ENCODE measurements around the gene NSUN7. TPM values are rescaled to one million over a fixed set of nuclear protein-coding genes. Genes with fewer than 3 reads are reported as not detected.

Gene NSUN7
- total RNA-seq (1 to 10 TPM; 5.3 to 7.4 TPM), polyA plus RNA-seq (ENCODE audit: insufficient read length in 6 of 6) (10 to 100 TPM; 12.5 to 19.1 (median 16.4) TPM)
- long read RNA-seq, donor 1, partial matches to known transcripts = 0 of 3 reads
- long read RNA-seq, donor 1, other reads (novel, unspliced or antisense) = 0 of 3 reads
- long read RNA-seq, donor 2, partial matches to known transcripts = 6 of 6 reads
- long read RNA-seq, donor 2, other reads (novel, unspliced or antisense) = 0 of 6 reads
- long read RNA-seq, donor 3, transcript NSUN7-206 (6 exons, 1,759 nt) = major isoform, 5 of 5 reads
- long read RNA-seq, donor 3, partial matches to known transcripts = 0 of 5 reads
- long read RNA-seq, donor 3, other reads (novel, unspliced or antisense) = 0 of 5 reads
- long read RNA-seq, donor 4, partial matches to known transcripts = 1 of 5 reads
- long read RNA-seq, donor 4, other reads (novel, unspliced or antisense) = 1 of 5 reads
- long read RNA-seq, donor 5, partial matches to known transcripts = 0 of 3 reads
- long read RNA-seq, donor 5, other reads (novel, unspliced or antisense) = 0 of 3 reads
- long read RNA-seq, donor 6, partial matches to known transcripts = 0 of 1 reads
- long read RNA-seq, donor 6, other reads (novel, unspliced or antisense) = 0 of 1 reads
- long read RNA-seq, donor 7, partial matches to known transcripts = 0 of 4 reads
- long read RNA-seq, donor 7, other reads (novel, unspliced or antisense) = 0 of 4 reads
- long read RNA-seq, donor 8, partial matches to known transcripts = 0 of 1 reads
- long read RNA-seq, donor 8, other reads (novel, unspliced or antisense) = 0 of 1 reads
- long read RNA-seq, donor 9 = 0 reads
- long read RNA-seq, donor 10, partial matches to known transcripts = 0 of 4 reads
- long read RNA-seq, donor 10, other reads (novel, unspliced or antisense) = 1 of 4 reads
- long read RNA-seq, donor 11, partial matches to known transcripts = 0 of 1 reads
- long read RNA-seq, donor 11, other reads (novel, unspliced or antisense) = 0 of 1 reads
- long read RNA-seq, donor 12, partial matches to known transcripts = 0 of 3 reads
- long read RNA-seq, donor 12, other reads (novel, unspliced or antisense) = 0 of 3 reads

GRCh38 chr4:40749717-40750460, at the start of gene NSUN7:
Gene NSUN7 (plus strand): TSS chr4:40749955. CDS start chr4:40750694, 739 bp downstream.
- Histone ChIP-seq H3K4me1 (peaks cover 0 to 6% of the 10 kb centered on the region in 2 donors), H3K27me3 (peaks cover 0 to 38% of the 10 kb centered on the region in 2 donors), H3K4me3 (peak within 1 kb of the TSS; percentile 41 to 56), H3K9me3 (no peaks in the 10 kb centered on the region), H3K27ac (peak within 1 kb of the TSS; percentile 46 to 73), H3K36me3 (no peaks in the 10 kb centered on the region)
- no peak for TF ChIP-seq CTCF (IDR thresholded peaks at IDR 0.05)
- DNase-seq = peak; percentile 65 to 91 (median 84)
- intact Hi-C loops (cut with DNase I) = no loop called here
- peak; percentile 94 for ATAC-seq

GRCh38 chr4:40702137-40702799, 47.5 kb upstream of the NSUN7 start:
- no peaks in the 10 kb centered on the region for H3K9me3 ChIP-seq
- TF ChIP-seq CTCF (IDR thresholded peaks at IDR 0.05) = no peak
- H3K27ac ChIP-seq = no peak overlapping the region
- intact Hi-C loops (cut with DNase I) = no loop called here
- no peaks in the 10 kb centered on the region for H3K36me3 ChIP-seq
- H3K4me1 ChIP-seq = peaks cover 0 to 7% of the 10 kb centered on the region in 2 donors
- ATAC-seq (no peak), DNase-seq (no peak)
- no peaks in the 10 kb centered on the region for H3K27me3 ChIP-seq
- H3K4me3 ChIP-seq = no peak overlapping the region

- Histone ChIP-seq H3K9me3 (no peaks in the 10 kb centered on the region), H3K27me3 (no peaks in the 10 kb centered on the region), H3K4me1 (peaks cover 0 to 2% of the 10 kb centered on the region in 2 donors), H3K27ac (no peak overlapping the region), H3K4me3 (no peak overlapping the region), H3K36me3 (no peaks in the 10 kb centered on the region)
- TF ChIP-seq CTCF (IDR thresholded peaks at IDR 0.05) = no peak
- DNase-seq = no peak
- intact Hi-C loops (cut with DNase I) = no loop called here
- ATAC-seq = no peak
Observed at GRCh38 chr4:40702800-40703151, 47.0 kb upstream of the NSUN7 start.

DNA sequence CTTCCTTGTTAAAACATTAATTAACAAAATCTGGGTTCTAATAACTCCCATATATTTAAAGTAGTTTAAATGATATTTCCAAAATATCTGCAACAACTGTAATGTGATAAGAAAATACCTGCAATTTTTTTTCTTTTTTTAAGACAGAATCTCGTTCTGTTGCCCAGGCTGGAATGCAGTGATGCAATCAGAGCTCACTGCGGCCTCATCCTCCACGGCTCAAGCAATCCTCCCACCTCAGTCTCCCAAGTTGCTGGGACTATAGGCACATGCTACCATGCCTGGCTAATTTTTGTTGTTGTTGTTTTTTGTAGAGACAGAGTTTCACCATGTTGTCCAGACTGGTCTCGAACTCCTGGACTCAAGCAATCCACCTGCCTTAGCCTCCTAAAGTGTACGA, 45.7 kb upstream of the NSUN7 start:
- DNase-seq (no peak), ATAC-seq (no peak)
- intact Hi-C loops (cut with DNase I) = no loop called here
- Histone ChIP-seq H3K36me3 (no peaks in the 10 kb centered on the region), H3K27me3 (no peaks in the 10 kb centered on the region), H3K4me3 (no peak overlapping the region), H3K27ac (no peak overlapping the region), H3K9me3 (no peaks in the 10 kb centered on the region), H3K4me1 (no peaks in the 10 kb centered on the region)
- TF ChIP-seq CTCF (IDR thresholded peaks at IDR 0.05) = no peak

Measured in left lung (tissue), 14 donors.